Measurements from ENCODE around the gene BBS1. TPM values are rescaled to one million over a fixed set of nuclear protein-coding genes. Genes with fewer than 3 reads are reported as not detected.
"Not testable (repeated sequence)": the region's sequence is repeated elsewhere in the genome, so short reads cannot be mapped to it uniquely, and the experiment has no call there.

The BBS1 gene
- total RNA-seq (2014; rRNA removed; shearing (Covaris generic)) = 12.3 and 14.9 TPM in 2 replicates

DNA sequence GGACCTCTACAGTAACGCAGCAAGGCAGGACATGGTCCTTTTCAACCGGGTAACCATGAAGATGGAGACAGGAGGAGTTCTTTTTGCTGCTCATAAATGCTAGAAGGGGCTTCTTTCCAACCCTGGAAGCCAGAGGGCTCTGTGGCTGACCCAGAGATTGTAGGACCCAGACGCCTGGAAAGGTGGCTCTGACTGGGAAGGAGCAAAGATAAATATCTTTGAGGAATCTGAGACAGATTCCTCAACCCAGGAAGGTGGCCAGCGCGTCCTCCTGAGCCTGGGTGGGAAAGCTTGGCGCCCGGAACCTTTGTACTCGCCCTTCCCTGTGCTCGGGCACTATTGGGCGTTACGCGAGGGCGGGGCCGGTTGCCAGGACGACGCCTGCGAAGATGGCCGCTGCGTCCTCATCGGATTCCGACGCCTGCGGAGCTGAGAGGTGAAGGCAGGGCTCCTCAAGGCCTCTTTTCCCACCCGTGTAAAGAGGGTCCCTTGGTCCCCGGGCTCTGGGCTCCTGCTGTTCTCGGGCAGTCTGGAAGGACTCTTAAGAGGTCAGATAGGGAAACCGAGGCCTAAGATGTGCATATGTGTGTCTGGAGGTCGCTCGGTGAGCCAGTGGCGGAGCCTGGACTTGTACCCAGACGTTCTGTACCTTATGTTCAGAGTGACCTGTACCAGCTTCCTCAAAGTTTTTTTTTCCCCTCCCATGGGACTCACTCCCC lies at the start of gene BBS1:
BBS1 (plus strand) TSS at position 365 of the 719 bp plus-strand sequence; CDS start at position 390, 25 bp downstream.
- peak; percentile 60 for DNase-seq (ENCODE audit: low spot score)

- DNase-seq (ENCODE audit: low spot score) = no peak
Measured at GRCh38 chr11:66462010-66462409, 48.4 kb upstream of the BBS1 start.

DNA sequence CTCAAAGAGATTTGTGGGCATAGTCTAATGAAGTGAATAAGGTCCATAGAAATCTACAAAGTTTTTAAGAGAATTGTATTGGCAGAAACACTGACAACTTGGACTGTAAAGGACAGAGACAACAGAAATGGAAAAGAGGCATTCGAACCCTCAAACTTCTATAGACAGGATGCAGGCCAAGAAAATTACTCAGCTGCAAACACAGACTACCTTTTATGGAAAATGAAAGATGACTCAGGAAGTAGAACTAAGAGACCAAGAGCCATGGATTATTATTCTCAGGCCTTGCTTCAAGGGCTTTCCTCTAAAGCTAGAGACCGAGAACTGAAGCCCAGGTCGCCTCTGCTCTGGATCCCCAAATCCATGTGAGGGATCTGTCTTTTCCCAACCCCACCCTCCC lies 47.5 kb upstream of the BBS1 start:
- no peak for DNase-seq (ENCODE audit: low spot score)

GRCh38 chr11:66464116-66464515 lies 46.3 kb upstream of the BBS1 start:
- not testable (repeated sequence) for DNase-seq (ENCODE audit: low spot score)

DNA sequence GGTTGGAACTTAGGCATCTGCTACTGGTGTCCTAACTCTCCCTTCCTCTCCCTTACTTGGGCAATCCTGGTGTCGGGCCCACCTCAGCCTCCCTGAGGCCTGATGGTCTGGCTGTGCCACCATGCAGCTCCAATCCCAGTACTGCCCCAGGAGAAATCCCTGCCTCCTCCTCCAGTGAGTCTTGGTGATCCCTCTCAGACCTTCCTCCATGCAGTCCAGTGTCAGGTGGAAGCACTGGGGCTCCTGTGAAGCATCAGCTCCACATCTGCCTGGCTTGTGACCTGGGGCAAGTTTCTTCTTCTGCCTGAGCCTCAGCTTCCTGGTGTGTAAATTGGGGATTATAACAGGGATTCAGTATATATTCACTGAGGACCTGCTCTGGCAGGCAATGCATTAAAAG lies 45.5 kb upstream of the BBS1 start:
- DNase-seq (ENCODE audit: low spot score) = no peak

DNA sequence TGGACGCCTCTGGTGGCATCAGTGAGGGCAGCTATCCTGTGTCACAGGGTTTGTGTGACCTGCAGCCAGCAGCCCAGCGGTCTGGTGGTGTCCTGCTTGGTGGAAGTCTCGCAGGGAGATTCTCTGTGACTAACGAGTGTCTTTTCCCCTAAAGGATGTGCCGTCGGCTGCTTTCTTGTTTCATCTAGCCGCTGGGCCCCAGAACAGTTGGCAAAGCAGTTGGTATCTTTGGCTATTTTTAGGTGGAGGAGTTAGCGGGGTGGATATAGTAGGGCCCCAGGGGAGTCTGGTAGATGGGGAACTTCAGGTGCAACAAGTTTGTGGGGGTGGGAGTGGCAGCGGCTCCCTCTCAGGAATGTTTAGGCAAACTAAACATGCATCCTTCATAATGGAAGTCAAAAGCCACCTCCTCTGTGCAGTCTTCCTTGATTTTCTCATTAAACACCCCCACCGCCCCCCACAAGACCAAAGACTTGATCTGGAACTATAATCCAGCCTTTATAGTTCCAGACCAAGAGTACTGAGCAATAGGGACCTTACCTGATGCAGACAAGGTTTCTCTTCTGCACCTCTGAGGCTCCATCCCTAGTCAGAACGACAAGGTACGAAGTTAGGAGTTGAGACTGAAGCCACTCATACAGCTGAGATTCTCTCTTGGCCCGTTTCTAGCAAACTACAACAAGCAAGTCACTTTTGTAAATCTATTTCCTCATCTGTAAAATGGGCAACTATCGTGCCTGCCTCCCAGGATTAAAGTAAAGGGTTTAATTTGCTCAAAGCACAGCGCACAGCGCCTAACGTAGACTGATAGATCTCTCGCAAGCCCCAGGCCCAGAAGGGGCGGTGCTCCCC lies 44.8 kb upstream of the BBS1 start:
- no peak for DNase-seq (ENCODE audit: low spot score)

- peak; percentile 69 for DNase-seq (ENCODE audit: low spot score)
Measured at GRCh38 chr11:66466225-66467033, 44.0 kb upstream of the BBS1 start, which contains the start of gene PELI3. Gene PELI3 (plus strand): TSS chr11:66466905. CDS start chr11:66468129, 1,224 bp downstream.

- DNase-seq (ENCODE audit: low spot score) = no peak
Measured at GRCh38 chr11:66467034-66467659, 43.3 kb upstream of the BBS1 start.

GRCh38 chr11:66467756-66468155 lies 42.7 kb upstream of the BBS1 start:
- no peak for DNase-seq (ENCODE audit: low spot score)

DNA sequence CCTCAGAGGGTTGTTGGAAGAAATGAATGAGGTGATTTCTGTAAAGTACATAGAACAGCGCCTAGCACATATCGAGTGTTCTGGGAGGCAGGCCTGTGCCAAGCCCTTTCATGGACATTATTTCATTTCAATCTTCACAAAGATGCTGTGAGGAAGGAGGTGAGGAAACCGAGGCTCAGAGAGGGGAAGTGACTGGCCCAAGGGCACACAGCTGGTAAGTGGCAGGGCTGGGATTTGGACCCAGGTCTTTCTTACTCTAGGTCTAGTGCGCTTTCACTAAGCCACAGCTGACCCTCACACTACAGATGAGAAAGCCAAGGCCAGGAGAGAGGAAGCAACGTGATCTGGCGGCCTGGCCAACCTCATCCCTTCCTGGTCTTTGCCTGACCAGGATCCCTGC lies 41.7 kb upstream of the BBS1 start:
- no peak for DNase-seq (ENCODE audit: low spot score)

- DNase-seq (ENCODE audit: low spot score) = no peak
Measured at GRCh38 chr11:66469441-66469840, 41.0 kb upstream of the BBS1 start.

DNA sequence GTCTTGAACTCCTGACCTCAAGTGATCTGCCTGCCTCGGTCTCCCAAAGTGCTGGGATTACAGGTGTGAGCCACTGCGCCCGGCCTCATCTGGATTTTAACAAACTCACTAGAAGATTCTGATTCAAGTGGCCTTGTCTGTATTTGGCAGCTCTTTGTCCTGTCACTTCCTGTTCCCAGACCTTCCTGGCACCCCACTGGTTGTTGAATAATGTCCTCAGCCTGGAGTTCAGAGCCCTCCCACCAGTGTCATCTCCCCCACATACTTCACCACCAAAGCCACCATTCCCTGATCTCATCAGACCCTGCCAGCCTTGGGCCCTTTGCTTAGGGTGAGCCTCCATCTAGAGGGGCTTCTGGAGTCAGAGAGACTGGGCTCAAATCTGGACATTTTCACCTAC lies 40.4 kb upstream of the BBS1 start:
- no peak for DNase-seq (ENCODE audit: low spot score)

GRCh38 chr11:66471142-66471541 lies 39.3 kb upstream of the BBS1 start:
- DNase-seq (ENCODE audit: low spot score) = no peak

DNA sequence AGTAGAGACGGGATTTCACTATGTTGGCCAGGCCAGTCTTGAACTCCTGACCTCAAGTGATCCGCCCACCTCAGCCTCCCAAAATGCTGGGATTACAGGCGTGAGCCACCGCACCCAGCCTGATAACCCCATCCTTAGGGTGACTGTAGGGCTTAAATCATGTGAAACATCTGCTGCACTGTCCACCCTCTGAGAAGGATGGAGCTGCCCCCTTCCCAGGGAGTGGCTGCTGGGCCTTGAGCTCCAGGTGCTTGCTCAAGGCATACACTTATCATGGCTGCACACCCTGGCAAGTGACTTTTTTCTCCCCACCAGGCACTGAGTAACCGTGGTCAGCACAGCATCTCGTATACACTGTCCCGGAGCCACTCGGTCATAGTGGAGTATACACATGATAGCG lies 38.4 kb upstream of the BBS1 start:
- DNase-seq (ENCODE audit: low spot score) = no peak

DNA sequence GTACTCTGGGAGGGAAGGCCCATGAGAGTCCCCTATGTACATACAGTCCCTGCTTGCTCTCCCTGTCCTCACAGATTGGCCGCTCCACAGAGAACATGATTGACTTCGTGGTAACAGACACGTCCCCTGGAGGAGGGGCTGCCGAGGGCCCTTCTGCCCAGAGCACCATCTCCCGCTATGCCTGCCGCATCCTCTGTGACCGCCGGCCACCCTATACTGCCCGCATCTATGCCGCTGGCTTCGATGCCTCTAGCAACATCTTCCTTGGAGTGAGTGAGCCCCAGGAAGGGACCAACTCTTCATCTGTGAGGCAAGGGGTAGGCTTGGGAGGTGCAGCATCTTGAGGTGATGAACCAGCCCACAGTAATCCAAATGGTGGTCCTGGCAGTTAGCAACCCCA lies 37.3 kb upstream of the BBS1 start:
- DNase-seq (ENCODE audit: low spot score) = no peak

DNA sequence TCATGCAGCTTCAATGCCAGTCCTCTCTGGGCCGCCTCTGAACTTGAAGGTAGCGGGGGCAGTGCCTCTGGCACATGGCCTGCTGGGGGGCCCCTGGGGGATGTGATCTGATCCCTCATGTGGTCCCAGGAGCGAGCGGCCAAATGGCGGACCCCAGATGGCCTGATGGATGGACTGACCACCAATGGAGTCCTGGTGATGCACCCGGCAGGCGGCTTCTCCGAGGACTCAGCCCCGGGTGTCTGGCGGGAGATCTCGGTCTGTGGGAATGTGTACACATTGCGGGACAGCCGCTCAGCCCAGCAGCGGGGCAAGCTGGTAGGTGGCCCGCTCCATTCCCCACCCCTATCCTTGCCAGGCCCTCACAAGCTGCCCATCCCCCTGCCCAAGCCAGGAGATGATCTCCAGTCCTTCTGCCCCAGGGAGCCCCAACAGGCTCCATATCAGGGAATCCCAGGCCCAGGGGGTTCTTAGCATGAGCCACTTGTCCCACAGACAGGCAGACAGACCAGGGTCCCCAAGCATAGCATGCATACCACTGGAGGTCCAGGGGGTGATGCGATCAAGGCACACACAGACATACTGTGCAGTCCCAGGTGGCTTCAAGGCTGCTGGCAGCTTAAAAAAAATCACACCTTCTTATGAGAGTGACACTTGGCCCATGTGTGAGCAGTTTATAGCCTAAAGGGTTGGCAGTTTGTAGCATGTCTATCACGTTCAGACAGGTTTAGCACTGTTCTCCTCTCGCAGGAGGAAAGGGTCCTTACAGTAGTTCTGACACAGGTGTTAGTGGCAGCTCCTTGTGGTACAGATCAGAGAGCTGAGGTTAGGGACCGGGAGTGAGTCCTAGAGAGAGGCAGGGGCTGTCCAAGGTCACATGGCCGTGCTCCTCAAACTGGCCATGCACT lies 36.6 kb upstream of the BBS1 start:
- no peak for DNase-seq (ENCODE audit: low spot score)

DNA sequence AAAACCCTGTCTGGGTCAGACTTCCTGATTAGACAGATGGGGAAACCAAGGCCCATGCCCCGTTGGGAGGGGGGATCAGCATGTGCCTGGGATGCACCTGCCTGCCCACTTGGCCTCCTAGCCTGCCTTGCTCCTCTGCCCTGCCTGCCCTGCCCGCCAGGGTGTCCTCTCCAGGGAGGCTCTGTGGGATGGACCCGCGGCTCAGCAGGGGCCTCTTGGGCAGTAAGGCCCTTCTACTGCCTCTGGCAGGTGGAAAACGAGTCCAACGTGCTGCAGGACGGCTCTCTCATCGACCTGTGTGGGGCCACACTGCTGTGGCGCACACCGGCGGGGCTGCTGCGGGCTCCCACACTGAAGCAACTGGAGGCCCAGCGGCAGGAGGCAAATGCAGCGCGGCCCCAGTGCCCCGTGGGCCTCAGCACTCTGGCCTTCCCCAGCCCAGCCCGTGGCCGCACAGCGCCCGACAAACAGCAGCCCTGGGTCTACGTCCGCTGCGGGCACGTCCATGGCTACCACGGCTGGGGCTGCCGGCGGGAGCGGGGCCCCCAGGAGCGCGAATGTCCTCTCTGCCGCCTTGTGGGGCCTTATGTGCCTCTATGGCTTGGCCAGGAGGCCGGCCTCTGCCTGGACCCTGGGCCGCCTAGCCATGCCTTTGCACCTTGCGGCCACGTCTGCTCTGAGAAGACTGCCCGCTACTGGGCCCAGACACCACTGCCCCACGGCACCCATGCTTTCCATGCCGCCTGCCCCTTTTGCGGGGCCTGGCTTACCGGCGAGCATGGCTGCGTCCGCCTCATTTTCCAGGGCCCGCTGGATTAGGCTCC lies 34.9 kb upstream of the BBS1 start:
- no peak for DNase-seq (ENCODE audit: low spot score)

- no peak for DNase-seq (ENCODE audit: low spot score)
Measured at GRCh38 chr11:66476173-66476840, 34.1 kb upstream of the BBS1 start.

DNA sequence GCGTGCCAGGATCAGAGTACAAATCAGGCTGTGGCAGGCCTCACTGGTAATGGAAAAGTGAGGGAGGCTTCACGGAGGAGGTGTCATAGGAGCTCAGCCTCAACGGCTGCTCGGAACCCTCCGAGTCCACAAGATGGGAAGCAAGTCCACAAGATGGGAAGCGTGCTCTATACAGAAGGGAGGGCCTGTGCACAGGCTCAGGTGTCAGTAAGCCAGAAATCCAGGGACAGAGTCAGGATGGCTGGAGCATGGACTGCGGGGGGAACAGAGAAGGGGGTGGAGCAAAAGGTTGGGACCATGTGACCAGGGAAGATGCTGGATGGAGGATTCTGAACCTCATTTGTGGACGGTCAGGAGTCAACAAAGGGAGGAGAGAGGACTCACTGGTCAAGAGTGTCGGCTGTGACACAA lies 33.6 kb upstream of the BBS1 start:
- DNase-seq (ENCODE audit: low spot score) = no peak
